Colonic mucosa (tissue), 4 donors: ENCODE measurements around the gene FMN2. TPM values are rescaled to one million over a fixed set of nuclear protein-coding genes. Genes with fewer than 3 reads are reported as not detected.

ENCODE experiments used
- DNase-seq: peaks from one replicate; pipeline ENCODE4 v3.0.0-alpha.2; 2020
- H3K27ac ChIP-seq: fragments of 200-600 bp; one replicate; pipeline ENCODE4 v1.8.0; 2021
- H3K27me3 ChIP-seq: fragments of 200-600 bp; one replicate; pipeline ENCODE4 v1.8.0; 2021
- H3K36me3 ChIP-seq: fragments of 200-600 bp; one replicate; pipeline ENCODE4 v1.8.0; 2021
- H3K4me1 ChIP-seq: fragments of 200-600 bp; one replicate; pipeline ENCODE4 v1.8.0; 2021; ENCODE audit warnings: mild to moderate bottlenecking
- H3K4me3 ChIP-seq: fragments of 200-600 bp; one replicate; pipeline ENCODE4 v1.8.0; 2021
- H3K9ac ChIP-seq, 2 donors: one replicate each; pipeline ENCODE4 v1.7.0; 2013; ENCODE audit warnings: control low read depth in 2 of 2, low read depth in 2 of 2, low read length in 2 of 2
- H3K9me3 ChIP-seq: fragments of 200-600 bp; one replicate; pipeline ENCODE4 v1.8.0; 2021
- CTCF ChIP-seq: fragments of 200-600 bp; IDR thresholded peaks from one replicate; pipeline ENCODE4 v1.8.0; 2022; ENCODE audit warnings: antibody characterized with exemption, mild to moderate bottlenecking
- intact Hi-C: fragments of 100-400 bp; cut with DNase I; formaldehyde crosslinking; loops from one replicate; pipeline ENCODE4 v1.14.1; 2022
- total RNA-seq, 2 donors: library from RNA; stranded (reverse); fragmentation: NEBNext Ultra II Directional in 1 of 2; extraction: Animal tissue kit (Norgen Biotek cat#: 25700) in 1 of 2; gene quantifications; one replicate each; pipeline ENCODE4 v1.2.1, GENCODE V29; 2021
- donor health status: healthy.
- donor health status: DM: no; HTN: no; CAD: no.
- donor health status: DM: no; HTN: no; CAD: no.

The FMN2 gene
- 1 to 10 TPM in 1 of 2 donors, under 1 TPM in 1; 0.62 to 3.0 TPM for total RNA-seq

- no peaks in the 10 kb centered on the region for H3K4me1 ChIP-seq
- H3K4me3 ChIP-seq, result peak within 1 kb of the TSS; percentile 40
- no peak within 1 kb of the TSS for H3K9ac ChIP-seq
- H3K27ac ChIP-seq, result no peak within 1 kb of the TSS
- peaks cover 29% of the 10 kb centered on the region for H3K27me3 ChIP-seq
- TF ChIP-seq CTCF, result no peak
- intact Hi-C loops, result no loop called here
- H3K9me3 ChIP-seq, result no peaks in the 10 kb centered on the region
- no peaks in the 10 kb centered on the region for H3K36me3 ChIP-seq
- DNase-seq, result peak; percentile 22
Observed at GRCh38 chr1:240091614-240092300, at the start of gene FMN2. Gene FMN2 (plus strand): TSS chr1:240091883. CDS start chr1:240092110, 227 bp downstream.

- no peak overlapping the region for H3K4me3 ChIP-seq
- DNase-seq, result no peak
- no peak for TF ChIP-seq CTCF
- intact Hi-C loops, result no loop called here
- H3K9ac ChIP-seq, result no peak overlapping the region
- no peaks in the 10 kb centered on the region for H3K27me3 ChIP-seq
- H3K4me1 ChIP-seq, result no peaks in the 10 kb centered on the region
- no peak overlapping the region for H3K27ac ChIP-seq
- no peaks in the 10 kb centered on the region for H3K9me3 ChIP-seq
- no peaks in the 10 kb centered on the region for H3K36me3 ChIP-seq
Observed at GRCh38 chr1:240044620-240045019, 47.1 kb upstream of the FMN2 start.

GRCh38 chr1:240046000-240046399, 45.7 kb upstream of the FMN2 start:
- no peak for TF ChIP-seq CTCF
- Histone ChIP-seq H3K27ac (no peak overlapping the region), H3K36me3 (no peaks in the 10 kb centered on the region), H3K9me3 (no peaks in the 10 kb centered on the region), H3K9ac (no peak overlapping the region), H3K4me1 (no peaks in the 10 kb centered on the region), H3K4me3 (no peak overlapping the region), H3K27me3 (no peaks in the 10 kb centered on the region)
- intact Hi-C loops, result no loop called here
- no peak for DNase-seq

GRCh38 chr1:240054109-240054701, 37.5 kb upstream of the FMN2 start:
- Histone ChIP-seq H3K27ac (no peak overlapping the region), H3K4me3 (no peak overlapping the region), H3K9ac (no peak overlapping the region), H3K27me3 (no peaks in the 10 kb centered on the region), H3K9me3 (no peaks in the 10 kb centered on the region), H3K36me3 (no peaks in the 10 kb centered on the region), H3K4me1 (no peaks in the 10 kb centered on the region)
- intact Hi-C loops, result no loop called here
- no peak for TF ChIP-seq CTCF
- no peak for DNase-seq

GRCh38 chr1:240055936-240056335, 35.7 kb upstream of the FMN2 start:
- intact Hi-C loops, result no loop called here
- no peak for TF ChIP-seq CTCF
- DNase-seq, result no peak
- no peak overlapping the region for H3K9ac ChIP-seq
- H3K4me1 ChIP-seq, result no peaks in the 10 kb centered on the region
- no peak overlapping the region for H3K4me3 ChIP-seq
- no peaks in the 10 kb centered on the region for H3K9me3 ChIP-seq
- H3K27ac ChIP-seq, result no peak overlapping the region
- H3K36me3 ChIP-seq, result no peaks in the 10 kb centered on the region
- H3K27me3 ChIP-seq, result no peaks in the 10 kb centered on the region
